ENCODE measurements around the gene FAM98A. TPM values are rescaled to one million over a fixed set of nuclear protein-coding genes. Genes with fewer than 3 reads are reported as not detected.

FAM98A gene
- total RNA-seq, 1 experiment from 2014 or later, result 69.0 TPM

DNA sequence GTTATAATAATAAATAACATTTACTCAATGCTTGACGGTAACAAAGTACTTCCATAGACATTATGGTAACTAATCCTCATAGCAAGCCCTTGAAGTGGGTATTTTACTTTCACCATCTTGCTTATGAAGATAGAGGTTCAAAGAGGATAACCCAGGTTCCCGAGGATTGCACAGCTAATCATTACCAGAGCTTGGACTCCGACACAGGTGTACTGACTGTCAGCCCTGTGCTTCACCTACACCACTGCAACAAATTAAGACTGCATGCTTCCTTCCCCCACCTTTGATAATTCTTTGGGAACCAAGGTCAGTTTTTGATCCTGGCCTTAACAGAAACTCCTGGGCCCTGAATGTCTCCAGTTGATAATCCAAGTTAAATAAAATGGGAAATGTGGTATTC is 48.9 kb downstream of the FAM98A start:
- H3K9me3 Mint-ChIP-seq (ENCODE audit: unreplicated experiment), result no peaks in the 10 kb centered on the region
- H3K4me3 Mint-ChIP-seq (ENCODE audit: unreplicated experiment), result no peak overlapping the region
- TF ChIP-seq, protein P1, sequence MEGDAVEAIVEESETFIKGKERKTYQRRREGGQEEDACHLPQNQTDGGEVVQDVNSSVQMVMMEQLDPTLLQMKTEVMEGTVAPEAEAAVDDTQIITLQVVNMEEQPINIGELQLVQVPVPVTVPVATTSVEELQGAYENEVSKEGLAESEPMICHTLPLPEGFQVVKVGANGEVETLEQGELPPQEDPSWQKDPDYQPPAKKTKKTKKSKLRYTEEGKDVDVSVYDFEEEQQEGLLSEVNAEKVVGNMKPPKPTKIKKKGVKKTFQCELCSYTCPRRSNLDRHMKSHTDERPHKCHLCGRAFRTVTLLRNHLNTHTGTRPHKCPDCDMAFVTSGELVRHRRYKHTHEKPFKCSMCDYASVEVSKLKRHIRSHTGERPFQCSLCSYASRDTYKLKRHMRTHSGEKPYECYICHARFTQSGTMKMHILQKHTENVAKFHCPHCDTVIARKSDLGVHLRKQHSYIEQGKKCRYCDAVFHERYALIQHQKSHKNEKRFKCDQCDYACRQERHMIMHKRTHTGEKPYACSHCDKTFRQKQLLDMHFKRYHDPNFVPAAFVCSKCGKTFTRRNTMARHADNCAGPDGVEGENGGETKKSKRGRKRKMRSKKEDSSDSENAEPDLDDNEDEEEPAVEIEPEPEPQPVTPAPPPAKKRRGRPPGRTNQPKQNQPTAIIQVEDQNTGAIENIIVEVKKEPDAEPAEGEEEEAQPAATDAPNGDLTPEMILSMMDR (IDR thresholded peaks at IDR 0.05; ENCODE audit: unreplicated experiment), result no peak
- CTCF ChIA-PET, result interaction anchor here (0.7 to 1.8 kb wide), 2 partner anchors 33 to 74 kb away, joined by 3 to 5 read pairs; no protein-coding TSS in a partner anchor
- no peak overlapping the region for H3K27ac Mint-ChIP-seq (ENCODE audit: low read depth, unreplicated experiment)
- no peak for DNase-seq (ENCODE audit: unreplicated experiment)
- no peaks in the 10 kb centered on the region for H3K36me3 Mint-ChIP-seq (ENCODE audit: insufficient read depth, unreplicated experiment)
- intact Hi-C loops (cut with micrococcal nuclease), result no loop called here
- no TSS peak for BruUV-seq (replicated peaks)
- H3K4me1 Mint-ChIP-seq (ENCODE audit: insufficient read depth, unreplicated experiment), result no peaks in the 10 kb centered on the region
- POLR2A ChIA-PET, result no interaction called here
- peaks cover 17% of the 10 kb centered on the region for H3K27me3 Mint-ChIP-seq (ENCODE audit: insufficient read depth, unreplicated experiment)

DNA sequence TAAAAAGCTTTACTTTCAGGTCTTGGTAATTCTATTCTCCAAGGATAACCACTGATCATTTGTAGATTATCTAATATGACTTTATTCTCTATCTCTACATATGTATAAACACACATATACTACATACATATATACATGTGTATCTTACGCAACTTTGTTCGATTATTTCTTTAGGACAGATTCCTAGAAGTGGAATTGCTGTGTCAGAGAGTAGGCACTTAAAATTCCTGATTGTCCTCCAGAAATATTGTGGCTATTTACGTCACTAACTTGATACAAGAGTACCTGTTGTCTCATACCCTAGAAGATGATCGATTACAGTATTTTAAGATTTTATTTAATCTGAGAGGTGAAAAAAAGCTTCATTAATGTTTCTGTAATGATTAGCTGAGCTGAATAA is 57.9 kb downstream of the FAM98A start:
- H3K27me3 Mint-ChIP-seq (ENCODE audit: insufficient read depth, unreplicated experiment), result no peaks in the 10 kb centered on the region
- no peak overlapping the region for H3K27ac Mint-ChIP-seq (ENCODE audit: low read depth, unreplicated experiment)
- TF ChIP-seq, protein P1 (IDR thresholded peaks at IDR 0.05; ENCODE audit: unreplicated experiment), result no peak
- ChIA-PET CTCF (interaction anchor here (0.9 kb wide), 1 partner anchor 66 kb away, joined by 4 read pairs; no protein-coding TSS in a partner anchor), POLR2A (no interaction called here)
- intact Hi-C loops (cut with micrococcal nuclease), result no loop called here
- no TSS peak for BruUV-seq (replicated peaks)
- H3K9me3 Mint-ChIP-seq (ENCODE audit: unreplicated experiment), result no peaks in the 10 kb centered on the region
- H3K36me3 Mint-ChIP-seq (ENCODE audit: insufficient read depth, unreplicated experiment), result no peaks in the 10 kb centered on the region
- no peak overlapping the region for H3K4me3 Mint-ChIP-seq (ENCODE audit: unreplicated experiment)
- H3K4me1 Mint-ChIP-seq (ENCODE audit: insufficient read depth, unreplicated experiment), result no peaks in the 10 kb centered on the region
- DNase-seq (ENCODE audit: unreplicated experiment), result no peak

DNA sequence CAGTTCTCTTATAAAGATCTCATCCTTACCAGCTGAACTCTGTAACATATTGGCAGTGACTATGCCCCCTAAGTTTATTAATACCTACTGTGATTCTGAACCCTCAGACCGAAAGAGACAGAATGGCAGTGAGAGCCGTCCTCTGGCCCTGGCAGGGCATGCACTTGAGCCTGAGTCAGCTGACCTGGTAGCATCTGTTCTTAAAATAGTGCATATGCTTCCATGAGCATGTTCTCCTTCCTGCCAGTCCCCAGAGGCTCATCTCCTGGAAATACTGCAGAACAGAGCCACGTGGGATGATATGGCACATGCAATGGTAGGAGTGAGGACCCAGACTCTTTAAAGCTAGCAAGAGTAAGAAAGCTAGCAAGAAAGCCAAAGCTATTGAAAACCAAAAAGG is 63.7 kb downstream of the FAM98A start:
- no peaks in the 10 kb centered on the region for H3K27me3 Mint-ChIP-seq (ENCODE audit: insufficient read depth, unreplicated experiment)
- no peak overlapping the region for H3K27ac Mint-ChIP-seq (ENCODE audit: low read depth, unreplicated experiment)
- CTCF ChIA-PET, result no interaction called here
- TF ChIP-seq, protein P1 (IDR thresholded peaks at IDR 0.05; ENCODE audit: unreplicated experiment), result no peak
- H3K4me1 Mint-ChIP-seq (ENCODE audit: insufficient read depth, unreplicated experiment), result no peaks in the 10 kb centered on the region
- intact Hi-C loops (cut with micrococcal nuclease), result no loop called here
- H3K36me3 Mint-ChIP-seq (ENCODE audit: insufficient read depth, unreplicated experiment), result no peaks in the 10 kb centered on the region
- POLR2A ChIA-PET, result no interaction called here
- DNase-seq (ENCODE audit: unreplicated experiment), result no peak
- no peak overlapping the region for H3K4me3 Mint-ChIP-seq (ENCODE audit: unreplicated experiment)
- no peaks in the 10 kb centered on the region for H3K9me3 Mint-ChIP-seq (ENCODE audit: unreplicated experiment)
- no TSS peak for BruUV-seq (replicated peaks)

Other genes starting within 250 kb of the FAM98A start
- 0.26 TPM in 1 of 2 replicates, not detected in the other for gene RASGRP3, start 122.7 kb downstream of the FAM98A start, total RNA-seq (2022)